Endothelial cell (in vitro differentiated cells): Measurements from ENCODE around the gene SAMD9L. TPM values are rescaled to one million over a fixed set of nuclear protein-coding genes. Genes with fewer than 3 reads are reported as not detected.
"Not testable (repeated sequence)": the region's sequence is repeated elsewhere in the genome, so short reads cannot be mapped to it uniquely, and the experiment has no call there.

Experiments
- DNase-seq: peaks from one replicate; pipeline ENCODE4 v3.0.0; 2021; ENCODE audit warnings: low spot score
- H3K27ac Mint-ChIP-seq: one replicate; pipeline ENCODE4 v1.8.0; 2021; ENCODE audit warnings: mixed read lengths, inconsistent platforms; ENCODE audit not compliant: unreplicated experiment
- H3K27me3 Mint-ChIP-seq: one replicate; pipeline ENCODE4 v1.8.0; 2021; ENCODE audit warnings: mild to moderate bottlenecking, moderate library complexity, mixed read lengths, inconsistent platforms; ENCODE audit not compliant: unreplicated experiment
- H3K36me3 Mint-ChIP-seq: one replicate; pipeline ENCODE4 v1.8.0; 2021; ENCODE audit warnings: mild to moderate bottlenecking, low read depth, mixed read lengths, inconsistent platforms; ENCODE audit not compliant: unreplicated experiment
- H3K4me1 Mint-ChIP-seq: one replicate; pipeline ENCODE4 v1.8.0; 2021; ENCODE audit warnings: mild to moderate bottlenecking, mixed read lengths, inconsistent platforms; ENCODE audit not compliant: unreplicated experiment
- H3K4me3 Mint-ChIP-seq: one replicate; pipeline ENCODE4 v1.8.0; 2021; ENCODE audit warnings: mild to moderate bottlenecking, mixed read lengths, inconsistent platforms; ENCODE audit not compliant: unreplicated experiment
- H3K9me3 Mint-ChIP-seq: one replicate; pipeline ENCODE4 v1.8.0; 2021; ENCODE audit warnings: mixed read lengths, inconsistent platforms; ENCODE audit not compliant: unreplicated experiment
- CTCF ChIP-seq: fragments of 200-600 bp; sonication (generic); IDR thresholded peaks from one replicate; pipeline ENCODE4 v1.5.0; 2021; ENCODE audit warnings: antibody characterized with exemption; ENCODE audit not compliant: unreplicated experiment
- total RNA-seq: library from RNA; stranded (reverse); fragmentation: NEBNext Ultra II Directional; extraction: Animal tissue kit (Norgen Biotek cat#: 25700); gene quantifications from one replicate; pipeline ENCODE4 v1.2.1, GENCODE V29; 2021; ENCODE audit not compliant: unreplicated experiment

SAMD9L gene
- total RNA-seq, 1 donor from 2014 or later = 0.10 TPM

GRCh38 chr7:93142127-93142526, 6.1 kb downstream of the SAMD9L start:
- Mint-ChIP-seq H3K27me3 (no peaks in the 10 kb centered on the region), H3K9me3 (no peaks in the 10 kb centered on the region), H3K4me1 (peaks cover 9% of the 10 kb centered on the region), H3K27ac (no peak overlapping the region), H3K36me3 (no peaks in the 10 kb centered on the region), H3K4me3 (no peak overlapping the region)
- no peak for DNase-seq
- no peak for TF ChIP-seq CTCF

- no peaks in the 10 kb centered on the region for H3K36me3 Mint-ChIP-seq
- no peak overlapping the region for H3K4me3 Mint-ChIP-seq
- no peaks in the 10 kb centered on the region for H3K27me3 Mint-ChIP-seq
- H3K4me1 Mint-ChIP-seq = peaks cover under 1% of the 10 kb centered on the region
- DNase-seq = no peak
- no peaks in the 10 kb centered on the region for H3K9me3 Mint-ChIP-seq
- no peak overlapping the region for H3K27ac Mint-ChIP-seq
- TF ChIP-seq CTCF = no peak
Measured at GRCh38 chr7:93140582-93141191, 7.5 kb downstream of the SAMD9L start.

- Mint-ChIP-seq H3K4me3 (no peak overlapping the region), H3K27ac (no peak overlapping the region), H3K36me3 (no peaks in the 10 kb centered on the region), H3K9me3 (no peaks in the 10 kb centered on the region), H3K4me1 (no peaks in the 10 kb centered on the region), H3K27me3 (no peaks in the 10 kb centered on the region)
- DNase-seq = no peak
- TF ChIP-seq CTCF = no peak
Measured at GRCh38 chr7:93138576-93138975, 9.6 kb downstream of the SAMD9L start.

- no peak for TF ChIP-seq CTCF
- DNase-seq = no peak
- Mint-ChIP-seq H3K4me1 (peaks cover 10% of the 10 kb centered on the region), H3K27me3 (no peaks in the 10 kb centered on the region), H3K36me3 (no peaks in the 10 kb centered on the region), H3K9me3 (no peaks in the 10 kb centered on the region), H3K27ac (no peak overlapping the region), H3K4me3 (no peak overlapping the region)
Measured at GRCh38 chr7:93133005-93133404, 15.2 kb downstream of the SAMD9L start.

- H3K9me3 Mint-ChIP-seq = no peaks in the 10 kb centered on the region
- H3K4me3 Mint-ChIP-seq = no peak overlapping the region
- TF ChIP-seq CTCF = no peak
- no peaks in the 10 kb centered on the region for H3K27me3 Mint-ChIP-seq
- DNase-seq = no peak
- H3K36me3 Mint-ChIP-seq = no peaks in the 10 kb centered on the region
- peaks cover 10% of the 10 kb centered on the region for H3K4me1 Mint-ChIP-seq
- H3K27ac Mint-ChIP-seq = no peak overlapping the region
Measured at GRCh38 chr7:93132216-93132615, 16.0 kb downstream of the SAMD9L start.

- not testable (repeated sequence) for H3K4me1 Mint-ChIP-seq, H3K27me3 Mint-ChIP-seq
Measured at GRCh38 chr7:93126954-93127353, 21.2 kb downstream of the SAMD9L start.

GRCh38 chr7:93123532-93123931, 24.7 kb downstream of the SAMD9L start:
- not testable (repeated sequence) for H3K9me3 Mint-ChIP-seq, H3K27me3 Mint-ChIP-seq, DNase-seq, H3K4me3 Mint-ChIP-seq, H3K4me1 Mint-ChIP-seq, H3K36me3 Mint-ChIP-seq, H3K27ac Mint-ChIP-seq

More at GRCh38 chr7:93126954-93127353, 21.2 kb downstream of the SAMD9L start:
- not testable (repeated sequence) for H3K36me3 Mint-ChIP-seq, H3K27ac Mint-ChIP-seq, H3K4me3 Mint-ChIP-seq, DNase-seq, H3K9me3 Mint-ChIP-seq
